Kidney (tissue), 14 donors: ENCODE measurements around the gene CUBN. TPM values are rescaled to one million over a fixed set of nuclear protein-coding genes. Genes with fewer than 3 reads are reported as not detected.
A peak's percentile ranks its signal among the peaks of the same experiment; 100 is the strongest.

Experiments
- DNase-seq, 5 donors: peaks; one replicate each; pipeline ENCODE4 v3.0.0-alpha.2; 2013 to 2020
- FAIRE-seq: peaks from 2 replicates; lab custom pipeline; 2012; peaks lifted over from hg19 to GRCh38; lab: Jason Lieb, UNC
- H3K27ac ChIP-seq, 2 donors: one replicate each; pipeline ENCODE4 v1.7.0; 2013; ENCODE audit warnings: low read depth in 2 of 2, low read length in 2 of 2, inconsistent platforms in 1 of 2
- H3K27me3 ChIP-seq: one replicate; pipeline ENCODE4 v1.7.1; 2013; ENCODE audit warnings: low read length, inconsistent platforms; ENCODE audit not compliant: control insufficient read depth, insufficient read depth
- H3K36me3 ChIP-seq, 3 donors: one replicate each; pipeline versions ENCODE4 v1.7.0 to v1.7.1; 2013; ENCODE audit warnings: low read length in 3 of 3, control low read depth in 1 of 3, inconsistent platforms in 1 of 3; ENCODE audit not compliant: insufficient read depth in 3 of 3, control insufficient read depth in 2 of 3
- H3K4me1 ChIP-seq, 3 donors: one replicate each; pipeline versions ENCODE4 v1.7.0 to v1.7.1; 2013; ENCODE audit warnings: low read length in 3 of 3, inconsistent platforms in 1 of 3, low read depth in 1 of 3; ENCODE audit not compliant: control insufficient read depth in 2 of 3, insufficient read depth in 2 of 3
- H3K4me3 ChIP-seq, 3 donors: one replicate each; pipeline versions ENCODE4 v1.7.0 to v1.8.1; 2013; ENCODE audit warnings: low read length in 3 of 3, control low read depth in 1 of 3, inconsistent platforms in 1 of 3
- H3K9ac ChIP-seq, 3 donors: one replicate each; pipeline versions ENCODE4 v1.7.0 to v1.7.1; 2013; ENCODE audit warnings: low read length in 3 of 3, control low read depth in 1 of 3, inconsistent platforms in 1 of 3
- H3K9me3 ChIP-seq, 3 donors: one replicate each; pipeline versions ENCODE4 v1.7.0 to v1.7.1; 2013; ENCODE audit warnings: low read length in 3 of 3, control low read depth in 1 of 3, inconsistent platforms in 1 of 3; ENCODE audit not compliant: control insufficient read depth in 2 of 3, insufficient read depth in 1 of 3
- CTCF ChIP-seq: IDR thresholded peaks from 3 replicates; pipeline ENCODE4 v1.5.1; 2012; ENCODE audit warnings: mild to moderate bottlenecking, moderate library complexity, borderline replicate concordance; ENCODE audit not compliant: insufficient read depth; ENCODE audit errors: extremely low read depth
- intact Hi-C: fragments of 100-400 bp; cut with DNase I; formaldehyde crosslinking; loops from one replicate; pipeline ENCODE4 v1.11.1; 2022
- polyA plus RNA-seq: library from polyadenylated mRNA; stranded (reverse); fragments of 350-450 nt; fragmentation: Illumina TruSeq; extraction: RNeasy Lipid Tissue Mini Kit (QIAGEN cat#74804); gene quantifications from one replicate; pipeline ENCODE4 v1.2.3, GENCODE V29; 2014; ENCODE audit warnings: low read depth, low replicate concordance; ENCODE audit not compliant: insufficient read depth
- total RNA-seq: library from RNA; stranded (reverse); fragmentation: NEBNext Ultra II Directional; extraction: Animal tissue kit (Norgen Biotek cat#: 25700); gene quantifications from one replicate; pipeline ENCODE4 v1.2.1, GENCODE V29; 2021
- donor health status: control.
- donor health status: control.
- donor health status: control.
- donor health status: control.
- donor health status: control.
- donor health status: DM: yes; HTN: yes; CAD: no.
- donor health status: Normal renal cell carcinoma (clear cell type).

Gene CUBN
- total and polyA plus RNA-seq, 2 donors from 2014 or later: 14.8 to 31.6 TPM

- H3K9me3 ChIP-seq: no peaks in the 10 kb centered on the region
- H3K4me3 ChIP-seq: no peak overlapping the region
- no peak for DNase-seq
- no peak overlapping the region for H3K27ac ChIP-seq
- H3K36me3 ChIP-seq: peaks cover 0 to 11% (median 7%) of the 10 kb centered on the region in 3 donors
- FAIRE-seq: no peak
- intact Hi-C loops: no loop called here
- TF ChIP-seq CTCF: no peak
- peaks cover 0 to 14% (median 4%) of the 10 kb centered on the region in 3 donors for H3K4me1 ChIP-seq
- no peaks in the 10 kb centered on the region for H3K27me3 ChIP-seq
- H3K9ac ChIP-seq: no peak overlapping the region
These were observed 100.8 kb downstream of the CUBN start for GRCh38 chr10:17028798-17029197.

GRCh38 chr10:17026686-17027485 is 102.7 kb downstream of the CUBN start:
- Histone ChIP-seq H3K9me3 (no peaks in the 10 kb centered on the region), H3K4me1 (peaks cover 0 to 7% (median 4%) of the 10 kb centered on the region in 3 donors), H3K9ac (no peak overlapping the region), H3K4me3 (no peak overlapping the region), H3K36me3 (peaks cover 0 to 16% (median 6%) of the 10 kb centered on the region in 3 donors), H3K27ac (no peak overlapping the region), H3K27me3 (no peaks in the 10 kb centered on the region)
- TF ChIP-seq CTCF: no peak
- DNase-seq (no peak), FAIRE-seq (no peak)
- intact Hi-C loops: no loop called here

- Histone ChIP-seq H3K27ac (peak overlapping the region in 1 of 2 donors; percentile 12), H3K9me3 (no peaks in the 10 kb centered on the region)
These were observed 103.9 kb downstream of the CUBN start for GRCh38 chr10:17025444-17026295.

More at GRCh38 chr10:17025444-17026295, 103.9 kb downstream of the CUBN start:
- peaks cover 0 to 16% (median 6%) of the 10 kb centered on the region in 3 donors for H3K36me3 ChIP-seq
- DNase-seq (no peak), FAIRE-seq (no peak)
- peaks cover 0 to 7% (median 4%) of the 10 kb centered on the region in 3 donors for H3K4me1 ChIP-seq
- no peak overlapping the region for H3K9ac ChIP-seq
- H3K27me3 ChIP-seq: no peaks in the 10 kb centered on the region
- no peak overlapping the region for H3K4me3 ChIP-seq
- intact Hi-C loops: no loop called here
- no peak for TF ChIP-seq CTCF
